ENCODE measurements around the gene ANO8. TPM values are rescaled to one million over a fixed set of nuclear protein-coding genes. Genes with fewer than 3 reads are reported as not detected.
"Not testable (repeated sequence)": the region's sequence is repeated elsewhere in the genome, so short reads cannot be mapped to it uniquely, and the experiment has no call there.

Gene ANO8
- total and polyA plus RNA-seq, 2 of the 8 experiments (the other 6 are each of a cell fraction or from before 2014, with no cell fraction given) = 9.5 to 20.7 TPM

GRCh38 chr19:17295551-17295950 lies 39.1 kb downstream of the ANO8 start:
- H3K9ac ChIP-seq (replicated peaks in 1 of 4; ENCODE audit: extremely low read depth in 1 of 4, low read depth in 3 of 4, low read length in 3 of 4); H3K9me3 ChIP-seq (ENCODE audit: insufficient read depth in 2 of 2, low read depth in 1 of 2, low read length in 1 of 2); H4K5ac ChIP-seq (ENCODE audit: insufficient read length, low read depth, low read length); H2AFZ ChIP-seq (ENCODE audit: low read length); H3K27me3 ChIP-seq (replicated peaks in 1 of 4; ENCODE audit: control insufficient read depth in 3 of 4, extremely low read depth in 1 of 4, insufficient read depth in 3 of 4, low read length in 3 of 4); H3K4me3 ChIP-seq (ENCODE audit: extremely low read depth in 1 of 4, insufficient read depth in 2 of 4, low read depth in 3 of 4, low read length in 4 of 4); H2AK5ac ChIP-seq (ENCODE audit: low read depth, low read length); H2BK12ac ChIP-seq (ENCODE audit: low read depth, low read length); H3K56ac ChIP-seq (replicated peaks; ENCODE audit: insufficient read length, low read depth, low read length); H3K18ac ChIP-seq (ENCODE audit: extremely low read depth, low read length); H3K4me2 ChIP-seq (ENCODE audit: insufficient read depth in 1 of 2, low read depth in 2 of 2, low read length in 2 of 2); H3K4me1 ChIP-seq (replicated peaks in 1 of 4; ENCODE audit: control insufficient read depth in 3 of 4, insufficient read depth in 4 of 4, low read length in 3 of 4); H4K20me1 ChIP-seq (replicated peaks in 1 of 2; ENCODE audit: control insufficient read depth in 1 of 2, insufficient read depth in 2 of 2, low read length in 2 of 2); H3K14ac ChIP-seq (ENCODE audit: insufficient read length); H3K79me2 ChIP-seq (ENCODE audit: control insufficient read depth in 1 of 2, insufficient read depth in 2 of 2, low read length in 2 of 2); H3K23me2 ChIP-seq (ENCODE audit: low read depth, low read length); H3K23ac ChIP-seq (ENCODE audit: insufficient read length); H2BK15ac ChIP-seq (ENCODE audit: low read length); DNase-seq (ENCODE audit: low read depth in 1 of 2, low spot score in 2 of 2); H4K8ac ChIP-seq (ENCODE audit: extremely low read depth, insufficient read depth, low read length); H3K27ac ChIP-seq (ENCODE audit: low read depth, low read length); H2BK5ac ChIP-seq (ENCODE audit: low read depth, low read length); H2BK20ac ChIP-seq (ENCODE audit: low read length); H2BK120ac ChIP-seq (replicated peaks; ENCODE audit: low read depth, low read length); H3K79me1 ChIP-seq (ENCODE audit: low read depth, low read length); H4K91ac ChIP-seq (replicated peaks; ENCODE audit: insufficient read length, low read length); H3K4ac ChIP-seq (replicated peaks; ENCODE audit: insufficient read length, low read depth, low read length); FAIRE-seq: not testable (repeated sequence)
- ChIA-PET POLR2A (ENCODE audit: partially characterized antibody) (interaction anchor here (1.1 to 2.3 kb wide), 4 partner anchors 10 to 68 kb away, joined by 4 to 9 read pairs (median 5); partner anchors contain the start of gene MRPL34), CTCF (ENCODE audit: partially characterized antibody) (interaction anchor here (1.5 to 2.2 kb wide), 4 partner anchors 10 to 31 kb away, joined by 4 to 12 read pairs (median 8); partner anchors contain the start of genes ANKLE1 and MRPL34)
- WGBS, 2 experiments (ENCODE audit: extremely low coverage in 1 of 2, insufficient coverage in 1 of 2, insufficient read length in 1 of 2, insufficient replicate concordance in 2 of 2, low coverage in 1 of 2, low lambda C conversion rate in 2 of 2, missing lambda C conversion rate in 1 of 2) = 94% methylated on average over 6 of the region's 6 CpGs; no CpG with 5 or more reads in 1 of the 2 experiments
- H3K36me3 ChIP-seq (ENCODE audit: control insufficient read depth in 2 of 4, insufficient read depth in 4 of 4, low read length in 3 of 4) = peaks cover 0 to 14% (median 7%) of the 10 kb centered on the region in 4 experiments; a peak in 4 of 8 replicates

Measured in H1 (cell line).